H9 (cell line): ENCODE data around the gene TP73. TPM values are rescaled to one million over a fixed set of nuclear protein-coding genes. Genes with fewer than 3 reads are reported as not detected.

Experiments used
- DNase-seq: peaks from one replicate; pipeline ENCODE4 v3.0.0-alpha.2; 2017
- H2AFZ ChIP-seq: one replicate; pipeline ENCODE4 v1.6.1; 2013; ENCODE audit warnings: mild to moderate bottlenecking, low read length, control low read depth, moderate library complexity
- H2AK5ac ChIP-seq: 2 replicates; pipeline ENCODE4 v1.6.1; 2013; ENCODE audit warnings: low read length, control low read depth, mixed read lengths; ENCODE audit not compliant: insufficient read length
- H2BK120ac ChIP-seq: one replicate; pipeline ENCODE4 v1.6.1; 2013; ENCODE audit warnings: low read depth, mild to moderate bottlenecking, low read length, control low read depth, inconsistent platforms; ENCODE audit not compliant: poor library complexity, severe bottlenecking
- H2BK12ac ChIP-seq: 2 replicates; pipeline ENCODE4 v1.6.1; 2013; ENCODE audit warnings: low read length, control low read depth, mixed read lengths, low read depth; ENCODE audit not compliant: insufficient read length
- H2BK15ac ChIP-seq: 2 replicates; pipeline ENCODE4 v1.6.1; 2013; ENCODE audit warnings: low read depth, low read length, control low read depth
- H2BK20ac ChIP-seq: one replicate; pipeline ENCODE4 v1.6.1; 2013; ENCODE audit warnings: low read depth, mild to moderate bottlenecking, low read length, control low read depth, inconsistent platforms; ENCODE audit not compliant: poor library complexity, severe bottlenecking
- H2BK5ac ChIP-seq: 2 replicates; pipeline ENCODE4 v1.6.1; 2013; ENCODE audit warnings: low read length, control low read depth, mixed read lengths; ENCODE audit not compliant: insufficient read length
- H3K14ac ChIP-seq: 2 replicates; pipeline ENCODE4 v1.6.1; 2013; ENCODE audit warnings: low read length, control low read depth; ENCODE audit not compliant: insufficient read depth
- H3K18ac ChIP-seq: 2 replicates; pipeline ENCODE4 v1.6.1; 2013; ENCODE audit warnings: low read depth, mild to moderate bottlenecking, mixed read lengths, low read length, control low read depth; ENCODE audit not compliant: insufficient read length
- H3K23ac ChIP-seq: 2 replicates; pipeline ENCODE4 v1.6.1; 2013; ENCODE audit warnings: low read length, control low read depth, mixed read lengths, low read depth; ENCODE audit not compliant: insufficient read length
- H3K23me2 ChIP-seq: 2 replicates; pipeline ENCODE4 v1.6.1; 2013; ENCODE audit warnings: low read depth, mild to moderate bottlenecking, mixed read lengths, low read length, control low read depth; ENCODE audit not compliant: insufficient read length, poor library complexity, severe bottlenecking
- H3K27ac ChIP-seq: 2 replicates; pipeline ENCODE4 v1.5.1; 2013; ENCODE audit warnings: low read length, control low read depth, mixed read lengths, low read depth; ENCODE audit not compliant: insufficient read length
- H3K27me3 ChIP-seq: 2 replicates; pipeline ENCODE4 v1.6.1; 2013; ENCODE audit warnings: low read length, control low read depth, inconsistent platforms; ENCODE audit not compliant: insufficient read depth
- H3K4ac ChIP-seq: 2 replicates; pipeline ENCODE4 v1.6.1; 2013; ENCODE audit warnings: low read depth, mild to moderate bottlenecking, control low read depth, inconsistent platforms, low read length, moderate library complexity
- H3K4me1 ChIP-seq: 2 replicates; pipeline ENCODE4 v1.6.1; 2013; ENCODE audit warnings: low read length, control low read depth, inconsistent platforms; ENCODE audit not compliant: insufficient read depth
- H3K4me2 ChIP-seq: 2 replicates; pipeline ENCODE4 v1.6.1; 2013; ENCODE audit warnings: low read length, control low read depth, mixed read lengths; ENCODE audit not compliant: insufficient read length, insufficient read depth
- H3K56ac ChIP-seq: 2 replicates; pipeline ENCODE4 v1.6.1; 2013; ENCODE audit warnings: low read depth, mild to moderate bottlenecking, mixed read lengths, low read length, control low read depth; ENCODE audit not compliant: insufficient read length
- H3K79me1 ChIP-seq: 2 replicates; pipeline ENCODE4 v1.6.1; 2013; ENCODE audit warnings: low read depth, mild to moderate bottlenecking, moderate library complexity, low read length, control low read depth, inconsistent platforms; ENCODE audit not compliant: insufficient read depth, poor library complexity, severe bottlenecking
- H3K79me2 ChIP-seq: 2 replicates; pipeline ENCODE4 v1.6.1; 2013; ENCODE audit warnings: low read length, control low read depth, inconsistent platforms; ENCODE audit not compliant: insufficient read depth
- H3K9ac ChIP-seq: 2 replicates; pipeline ENCODE4 v1.6.1; 2013; ENCODE audit warnings: low read length, control low read depth, mixed read lengths; ENCODE audit not compliant: insufficient read length; ENCODE audit errors: extremely low read depth
- H3K9me3 ChIP-seq: one replicate; pipeline ENCODE4 v1.6.1; 2013; ENCODE audit warnings: low read depth, low read length, inconsistent platforms; ENCODE audit not compliant: control insufficient read depth
- H3T11ph ChIP-seq: one replicate; pipeline ENCODE4 v1.6.1; 2013; ENCODE audit warnings: mild to moderate bottlenecking, low read length, control low read depth, inconsistent platforms
- H4K20me1 ChIP-seq: one replicate; pipeline ENCODE4 v1.6.1; 2013; ENCODE audit not compliant: control insufficient read depth, insufficient read length, insufficient read depth
- H4K5ac ChIP-seq: 2 replicates; pipeline ENCODE4 v1.6.1; 2013; ENCODE audit warnings: low read depth, mild to moderate bottlenecking, mixed read lengths, low read length, control low read depth; ENCODE audit not compliant: insufficient read length
- H4K8ac ChIP-seq: replicated peaks from 2 replicates; pipeline ENCODE4 v1.6.1; 2013; ENCODE audit warnings: low read length, control low read depth, mixed read lengths, low read depth; ENCODE audit not compliant: insufficient read length
- H4K91ac ChIP-seq: 2 replicates; pipeline ENCODE4 v1.6.1; 2013; ENCODE audit warnings: low read depth, mild to moderate bottlenecking, moderate library complexity, mixed read lengths, low read length, control low read depth; ENCODE audit not compliant: insufficient read length
- H3K27ac Mint-ChIP-seq, 3 experiments: 2 replicates in 2 of 3; 3 replicates in 1 of 3; pipeline ENCODE4 v1.8.0; 2020 to 2021; ENCODE audit warnings: mixed read lengths in 3 of 3, mild to moderate bottlenecking in 1 of 3, moderate library complexity in 1 of 3
- H3K27me3 Mint-ChIP-seq: 2 replicates; pipeline ENCODE4 v1.8.0; 2021; ENCODE audit warnings: low read depth, mild to moderate bottlenecking, moderate library complexity, mixed read lengths
- H3K36me3 Mint-ChIP-seq, 3 experiments: 2 replicates in 2 of 3; 3 replicates in 1 of 3; pipeline ENCODE4 v1.8.0; 2020 to 2021; ENCODE audit warnings: low read depth in 3 of 3, mixed read lengths in 3 of 3; ENCODE audit not compliant: insufficient read depth in 1 of 3
- H3K4me1 Mint-ChIP-seq, 2 experiments: 2 replicates each; pipeline ENCODE4 v1.8.0; 2020; ENCODE audit warnings: mixed read lengths in 2 of 2
- H3K4me3 Mint-ChIP-seq, 2 experiments: 2 replicates in 1 of 2; 3 replicates in 1 of 2; pipeline ENCODE4 v1.8.0; 2020 to 2021; ENCODE audit warnings: mild to moderate bottlenecking in 2 of 2, mixed read lengths in 2 of 2, moderate library complexity in 1 of 2
- H3K9me3 Mint-ChIP-seq, 2 experiments: 2 replicates in 1 of 2; 3 replicates in 1 of 2; pipeline ENCODE4 v1.8.0; 2020; ENCODE audit warnings: mild to moderate bottlenecking in 2 of 2, mixed read lengths in 2 of 2, moderate library complexity in 1 of 2
- CTCF ChIP-seq: fragments of 200-600 bp; sonication (generic); conservative IDR thresholded peaks from 3 replicates; pipeline ENCODE4 v1.8.0; 2021; ENCODE audit warnings: antibody characterized with exemption, mild to moderate bottlenecking
- WGBS: extraction: QIAGEN DNeasy Blood & Tissue Kit; methylation state at CpG from one replicate; pipeline ENCODE4 v1.1.7; 2013; ENCODE audit warnings: missing lambda C conversion rate, low lambda C conversion rate, mixed read lengths; ENCODE audit not compliant: insufficient read length; ENCODE audit errors: extremely low coverage; 5-methylcytosine and 5-hydroxymethylcytosine counted together
- total RNA-seq: library from RNA; stranded (reverse); gene quantifications from 2 replicates; pipeline ENCODE4 v1.2.1, GENCODE V29; 2021

TP73 gene
- total RNA-seq, 1 experiment from 2014 or later, result 4.7 TPM

GRCh38 chr1:3716351-3716750 is 64.0 kb downstream of the TP73 start:
- Histone ChIP-seq H2BK120ac (no peak overlapping the region), H3K79me1 (no peaks in the 10 kb centered on the region), H2BK20ac (no peak overlapping the region), H2BK5ac (no peak overlapping the region), H3T11ph (no peak overlapping the region), H2BK12ac (no peak overlapping the region), H2AK5ac (no peak overlapping the region), H2BK15ac (no peak overlapping the region), H3K27me3 (no peaks in the 10 kb centered on the region), H3K9ac (no peak overlapping the region), H3K4me2 (no peak overlapping the region), H3K23ac (no peak overlapping the region), H3K79me2 (no peaks in the 10 kb centered on the region), H4K20me1 (no peaks in the 10 kb centered on the region), H2AFZ (no peak overlapping the region), H3K14ac (peak overlapping the region; percentile 36; the same call in 1 of the 2 replicates), H3K18ac (no peak overlapping the region), H3K23me2 (no peaks in the 10 kb centered on the region), H3K27ac (no peak overlapping the region), H4K8ac (no peak overlapping the region), H3K56ac (no peak overlapping the region), H3K4ac (no peak overlapping the region), H3K4me1 (no peaks in the 10 kb centered on the region; the same call in 1 of the 2 replicates), H3K9me3 (no peaks in the 10 kb centered on the region), H4K91ac (no peak overlapping the region), H4K5ac (no peak overlapping the region)
- H3K9me3 Mint-ChIP-seq, result no peaks in the 10 kb centered on the region
- no peak overlapping the region for H3K4me3 Mint-ChIP-seq
- no peak for TF ChIP-seq CTCF
- H3K27ac Mint-ChIP-seq, result no peak overlapping the region
- WGBS, result no CpG with 5 or more reads among the region's 6 CpGs
- peaks cover 17% of the 10 kb centered on the region for H3K27me3 Mint-ChIP-seq
- peaks cover 2 to 16% of the 10 kb centered on the region in 2 experiments; a peak in 3 of 4 replicates for H3K4me1 Mint-ChIP-seq
- no peaks in the 10 kb centered on the region for H3K36me3 Mint-ChIP-seq
- DNase-seq, result no peak
